ENCODE data around the gene PIK3CD.
A peak's percentile ranks its signal among the peaks of the same experiment; 100 is the strongest.

Gene PIK3CD

GRCh38 chr1:9651565-9652378 is at the start of gene PIK3CD:
TSS of gene PIK3CD (plus strand) at chr1:9651731. CDS start at chr1:9710456, 58,725 bp downstream.
- DNase-seq: peak; percentile 75

- DNase-seq: no peak
These were observed 49.4 kb upstream of the PIK3CD start for GRCh38 chr1:9601942-9602793.

- no peak for DNase-seq
These were observed 48.8 kb upstream of the PIK3CD start for GRCh38 chr1:9602794-9603167.

- no peak for DNase-seq
These were observed 48.2 kb upstream of the PIK3CD start for GRCh38 chr1:9603307-9603706.

- DNase-seq: no peak
These were observed 47.5 kb upstream of the PIK3CD start for GRCh38 chr1:9603766-9604753.

GRCh38 chr1:9604836-9605235 is 46.7 kb upstream of the PIK3CD start:
- no peak for DNase-seq

- no peak for DNase-seq
These were observed 45.5 kb upstream of the PIK3CD start for GRCh38 chr1:9605946-9606455.

GRCh38 chr1:9606458-9606857 is 45.1 kb upstream of the PIK3CD start:
- no peak for DNase-seq

GRCh38 chr1:9606948-9607347 is 44.6 kb upstream of the PIK3CD start:
- no peak for DNase-seq

GRCh38 chr1:9607352-9607751 is 44.2 kb upstream of the PIK3CD start:
- DNase-seq: no peak

- no peak for DNase-seq
These were observed 41.5 kb upstream of the PIK3CD start for GRCh38 chr1:9609998-9610397.

- DNase-seq: no peak
These were observed 41.0 kb upstream of the PIK3CD start for GRCh38 chr1:9610548-9610947.

GRCh38 chr1:9611716-9612115 is 39.8 kb upstream of the PIK3CD start:
- DNase-seq: no peak

- no peak for DNase-seq
These were observed 39.2 kb upstream of the PIK3CD start for GRCh38 chr1:9612162-9612845.

- no peak for DNase-seq
These were observed 38.5 kb upstream of the PIK3CD start for GRCh38 chr1:9612871-9613624.

- no peak for DNase-seq
These were observed 37.8 kb upstream of the PIK3CD start for GRCh38 chr1:9613625-9614299.

GRCh38 chr1:9615316-9616063 is 36.0 kb upstream of the PIK3CD start:
- peak; percentile 51 for DNase-seq

GRCh38 chr1:9618909-9619679 is 32.4 kb upstream of the PIK3CD start:
- DNase-seq: peak; percentile 54

- DNase-seq: no peak
These were observed 30.5 kb upstream of the PIK3CD start for GRCh38 chr1:9621032-9621431.

Data from retina (tissue), 1 donor.